Purkinje cell (primary cell): Measurements from ENCODE around the gene TSC2. TPM values are rescaled to one million over a fixed set of nuclear protein-coding genes. Genes with fewer than 3 reads are reported as not detected.

Source experiments
- polyA plus RNA-seq: library from polyadenylated mRNA; unstranded; fragments of >200 nt; fragmentation: Nextera tagmentation; gene quantifications from 2 replicates; pipeline ENCODE4 v1.2.1, GENCODE V29; 2014

The TSC2 gene
- polyA plus RNA-seq, result 31.7 and 32.6 TPM in 2 replicates

DNA sequence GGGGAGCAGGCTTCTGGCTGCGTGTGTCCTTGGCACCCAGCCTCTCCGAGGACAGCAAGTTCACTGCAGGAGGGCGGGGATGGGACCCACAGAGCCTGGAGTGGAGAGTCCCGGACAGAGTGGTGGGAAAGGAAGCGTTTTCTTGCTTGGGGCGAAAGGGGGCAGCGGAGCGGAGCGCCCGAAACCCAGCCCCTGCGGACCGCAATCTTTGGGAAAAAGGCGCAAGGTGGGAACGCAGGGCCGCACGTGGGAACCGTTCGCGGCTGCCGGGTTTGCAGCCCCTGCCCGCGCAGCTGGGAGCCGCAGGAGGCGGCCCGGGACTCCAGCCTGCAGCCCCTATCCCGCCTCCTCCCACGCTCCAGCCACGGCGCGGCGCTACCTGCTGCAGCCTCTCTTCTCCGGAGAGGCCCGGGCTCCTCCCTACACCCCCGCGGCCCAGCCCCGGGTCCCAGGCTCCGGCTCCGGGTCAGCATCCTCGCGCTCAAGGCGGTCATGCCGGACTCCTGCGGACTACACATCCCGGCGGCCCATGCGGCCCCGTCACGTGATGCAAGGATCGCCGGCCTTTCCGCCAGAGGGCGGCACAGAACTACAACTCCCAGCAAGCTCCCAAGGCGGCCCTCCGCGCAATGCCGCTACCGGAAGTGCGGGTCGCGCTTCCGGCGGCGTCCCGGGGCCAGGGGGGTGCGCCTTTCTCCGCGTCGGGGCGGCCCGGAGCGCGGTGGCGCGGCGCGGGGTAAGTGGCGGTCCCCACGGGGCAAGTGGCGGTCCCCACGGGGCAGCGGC is at the start of gene TSC2, which contains the start of gene NTHL1:
Gene TSC2, plus strand, starts transcription at position 656 of the 786 bp plus-strand sequence. CDS start 631 bp downstream, outside the sequence.
Gene NTHL1, minus strand, starts transcription at position 505 of the 786 bp plus-strand sequence. Its CDS starts 11 bp downstream, at position 494.

DNA sequence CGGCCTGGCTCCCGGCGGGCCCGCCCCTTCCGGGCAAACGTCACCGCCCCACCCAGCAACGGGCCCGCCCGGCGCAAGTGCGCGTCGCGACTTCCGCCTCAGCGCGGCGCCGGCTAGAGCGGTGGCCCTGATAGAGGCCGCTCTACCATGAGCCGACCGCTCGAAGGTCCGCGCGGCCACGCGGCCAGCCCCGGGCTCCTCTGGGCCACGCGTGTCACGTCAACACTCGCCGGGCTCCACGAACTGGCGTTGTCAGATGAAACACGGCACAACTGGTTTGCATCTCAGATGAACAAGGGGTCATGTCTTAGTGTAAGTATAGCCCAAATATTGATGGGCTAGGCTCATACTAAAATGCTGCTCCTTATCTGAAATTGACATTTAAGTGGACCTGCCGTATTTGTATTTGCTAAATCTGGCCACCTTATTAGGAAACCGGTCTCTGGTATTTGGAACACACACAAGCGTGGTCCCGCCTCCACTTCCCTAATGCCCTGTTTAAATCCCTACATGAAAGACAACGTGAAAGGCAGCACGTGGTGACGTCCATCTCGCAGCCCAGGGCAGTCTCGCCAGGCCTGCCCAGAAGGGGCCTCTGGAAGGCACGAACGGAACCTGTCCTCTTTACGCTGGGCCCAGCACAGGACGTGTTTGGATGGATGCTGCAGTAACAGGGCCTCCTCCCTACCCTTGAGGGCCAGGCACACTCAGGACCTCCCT is 37.8 kb upstream of the TSC2 start, which contains the start of gene ZNF598:
Gene ZNF598, minus strand, starts transcription at position 31 of the 720 bp plus-strand sequence.

DNA sequence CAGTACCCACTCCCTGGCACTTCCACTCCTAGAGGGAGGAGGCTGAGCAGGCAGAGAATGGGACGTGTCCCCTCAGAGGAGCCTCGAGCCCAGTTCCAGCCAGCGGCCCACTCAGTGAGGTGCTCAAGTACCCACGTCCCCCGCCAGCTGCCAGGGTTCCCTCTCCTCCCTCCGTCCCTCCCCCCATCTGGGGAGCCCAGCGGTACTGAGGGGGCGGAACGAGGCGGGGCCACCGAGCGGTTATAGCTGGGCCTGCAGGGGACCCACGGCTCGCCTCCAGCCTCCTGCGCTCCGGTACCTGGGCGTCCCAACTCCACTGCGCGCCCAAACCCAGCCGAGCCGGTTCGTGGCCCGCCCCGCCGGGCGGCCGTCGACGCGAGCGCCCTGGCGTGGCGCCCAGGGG is 28.3 kb upstream of the TSC2 start, which contains the start of gene NPW:
Gene NPW, plus strand, starts transcription at position 268 of the 403 bp plus-strand sequence.

GRCh38 chr16:2026461-2027023 is 21.2 kb upstream of the TSC2 start, which contains the start of gene NHERF2:
Gene NHERF2, plus strand, starts transcription at chr16:2026902. Its CDS starts 104 bp downstream, at chr16:2027006.

GRCh38 chr16:2135770-2136490 is 88.1 kb downstream of the TSC2 start, which contains the start of gene PKD1:
Gene PKD1, minus strand, starts transcription at chr16:2135898. Its CDS starts 209 bp downstream, at chr16:2135689.

Other genes with a start within 250 kb of the TSC2 start
- 42.1 and 49.0 TPM in 2 replicates for gene HAGH, start 221.2 kb upstream of the TSC2 start, polyA plus RNA-seq
- 18.6 and 20.8 TPM in 2 replicates for gene FAHD1, start 220.8 kb upstream of the TSC2 start, polyA plus RNA-seq
- not detected in 2 replicates for gene MEIOB, start 175.8 kb upstream of the TSC2 start, polyA plus RNA-seq
- not detected in 2 replicates for gene HS3ST6, start 129.6 kb upstream of the TSC2 start, polyA plus RNA-seq
- 0.78 and 0.87 TPM in 2 replicates for gene MSRB1, start 104.8 kb upstream of the TSC2 start, polyA plus RNA-seq
- not detected in 2 replicates for gene RPL3L, start 93.3 kb upstream of the TSC2 start, polyA plus RNA-seq
- 199 and 231 TPM in 2 replicates for gene NDUFB10, start 88.4 kb upstream of the TSC2 start, polyA plus RNA-seq
- gene RPS2, start 83.2 kb upstream of the TSC2 start, polyA plus RNA-seq, result 110 and 121 TPM in 2 replicates
- not detected in 2 replicates for gene RNF151, start 81.1 kb upstream of the TSC2 start, polyA plus RNA-seq
- 1.8 and 5.1 TPM in 2 replicates for gene TBL3, start 75.9 kb upstream of the TSC2 start, polyA plus RNA-seq
- not detected in 2 replicates for gene NOXO1, start 66.5 kb upstream of the TSC2 start, polyA plus RNA-seq
- gene GFER, start 63.8 kb upstream of the TSC2 start, polyA plus RNA-seq, result 1.4 and 2.1 TPM in 2 replicates
- gene SYNGR3, start 58.0 kb upstream of the TSC2 start, polyA plus RNA-seq, result 80.6 and 82.4 TPM in 2 replicates
- 0.11 and 0.16 TPM in 2 replicates for gene ZNF598, start 38.2 kb upstream of the TSC2 start, polyA plus RNA-seq
- gene NPW, start 28.2 kb upstream of the TSC2 start, polyA plus RNA-seq, result not detected in 2 replicates
- 1.0 and 1.3 TPM in 2 replicates for gene NHERF2, start 21.1 kb upstream of the TSC2 start, polyA plus RNA-seq
- 8.1 and 19.5 TPM in 2 replicates for gene NTHL1, start 151 bp upstream of the TSC2 start, polyA plus RNA-seq
- gene PKD1, start 87.9 kb downstream of the TSC2 start, polyA plus RNA-seq, result 0.20 and 3.1 TPM in 2 replicates
- 15.1 TPM in 1 of 2 replicates, not detected in the other for gene RAB26, start 100.6 kb downstream of the TSC2 start, polyA plus RNA-seq
- gene TRAF7, start 107.8 kb downstream of the TSC2 start, polyA plus RNA-seq, result 0.74 and 1.9 TPM in 2 replicates
- 0.04 TPM in 1 of 2 replicates, not detected in the other for gene CASKIN1, start 148.6 kb downstream of the TSC2 start, polyA plus RNA-seq
- gene MLST8, start 157.5 kb downstream of the TSC2 start, polyA plus RNA-seq, result 1.9 and 3.1 TPM in 2 replicates
- gene BRICD5, start 162.9 kb downstream of the TSC2 start, polyA plus RNA-seq, result 0.97 TPM in 1 of 2 replicates, not detected in the other
- 4.0 and 14.8 TPM in 2 replicates for gene PGP, start 166.9 kb downstream of the TSC2 start, polyA plus RNA-seq
- gene E4F1, start 175.6 kb downstream of the TSC2 start, polyA plus RNA-seq, result 0.77 and 3.6 TPM in 2 replicates
- gene DNASE1L2, start 188.5 kb downstream of the TSC2 start, polyA plus RNA-seq, result not detected in 2 replicates
- gene ECI1, start 203.6 kb downstream of the TSC2 start, polyA plus RNA-seq, result 2.8 and 7.7 TPM in 2 replicates
- gene RNPS1, start 220.1 kb downstream of the TSC2 start, polyA plus RNA-seq, result 41.4 and 45.7 TPM in 2 replicates